Fibroblast of gingiva (primary cell): ENCODE measurements around the gene PDE4D.

Source experiments
- DNase-seq: peaks from one replicate; pipeline ENCODE4 v3.0.0-alpha.2; 2011; ENCODE audit warnings: low read depth

Gene PDE4D

DNA sequence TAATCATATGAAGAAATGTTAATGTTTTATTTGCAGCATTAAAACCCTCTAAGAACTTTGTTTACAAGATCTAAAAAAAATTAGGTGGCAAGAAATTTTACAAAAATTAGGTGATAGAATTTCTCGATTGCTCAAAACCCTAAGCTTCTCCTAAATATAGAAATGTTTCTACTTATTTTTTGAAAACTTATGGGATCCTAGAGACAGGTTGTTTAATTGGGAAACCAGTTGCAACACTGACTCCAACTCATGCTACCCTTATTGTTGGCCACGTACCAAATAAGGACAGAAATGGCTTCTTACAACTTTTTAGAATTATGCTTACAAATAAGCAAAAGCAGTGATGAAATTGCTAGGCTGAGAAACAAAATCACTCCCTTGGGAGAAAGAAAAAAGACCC is 531.1 kb downstream of the PDE4D start:
- no peak for DNase-seq

DNA sequence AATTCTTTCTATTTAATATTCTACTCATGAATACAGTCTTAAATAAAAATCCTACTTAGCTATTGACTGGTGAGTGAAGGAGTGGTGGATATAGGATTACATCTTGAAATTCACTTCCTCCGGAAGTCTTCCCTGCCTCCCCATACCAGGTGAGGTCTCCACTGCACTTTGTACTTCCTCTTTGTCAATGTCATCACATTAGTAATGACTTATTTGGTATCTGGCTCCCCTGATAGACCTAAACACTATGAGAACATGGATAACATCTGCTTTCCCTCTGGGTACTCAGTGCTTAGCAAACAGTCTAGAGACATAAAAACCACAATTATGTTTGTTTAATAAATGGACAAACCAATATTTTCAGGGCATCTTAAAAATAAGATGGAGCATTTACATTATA is 532.1 kb downstream of the PDE4D start:
- no peak for DNase-seq

GRCh38 chr5:59360130-59360555 is 533.4 kb downstream of the PDE4D start:
- DNase-seq: peak; percentile 54

- no peak for DNase-seq
Measured at GRCh38 chr5:59358005-59358861, 535.3 kb downstream of the PDE4D start.

GRCh38 chr5:59357381-59357977 is 536.0 kb downstream of the PDE4D start:
- no peak for DNase-seq

DNA sequence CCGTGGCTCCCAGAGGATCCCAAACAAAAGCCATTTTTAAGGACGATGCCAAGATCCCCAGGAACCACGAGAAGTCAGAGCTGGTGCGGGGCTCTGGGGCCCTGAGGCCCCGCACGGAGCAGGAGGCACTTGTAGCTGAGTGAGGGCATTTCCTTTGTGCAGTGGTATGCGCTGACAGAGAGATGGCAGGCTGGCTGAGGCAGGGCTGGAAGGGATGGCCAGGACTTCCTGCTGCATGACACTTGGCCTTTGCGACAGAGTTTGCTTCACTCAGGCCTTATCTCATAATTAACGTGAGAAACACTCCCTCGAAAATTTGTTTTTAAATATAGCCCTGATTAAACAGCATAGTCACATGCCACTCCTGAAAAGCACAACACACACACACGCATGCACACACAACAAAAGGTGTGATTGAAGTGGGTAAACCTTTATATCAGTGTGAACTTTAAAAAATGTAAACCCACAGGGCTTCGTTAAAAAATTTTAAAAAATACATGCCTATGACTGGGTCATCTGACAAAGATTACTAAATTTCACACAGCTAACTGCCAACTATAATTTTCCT is 536.6 kb downstream of the PDE4D start:
- DNase-seq: no peak

DNA sequence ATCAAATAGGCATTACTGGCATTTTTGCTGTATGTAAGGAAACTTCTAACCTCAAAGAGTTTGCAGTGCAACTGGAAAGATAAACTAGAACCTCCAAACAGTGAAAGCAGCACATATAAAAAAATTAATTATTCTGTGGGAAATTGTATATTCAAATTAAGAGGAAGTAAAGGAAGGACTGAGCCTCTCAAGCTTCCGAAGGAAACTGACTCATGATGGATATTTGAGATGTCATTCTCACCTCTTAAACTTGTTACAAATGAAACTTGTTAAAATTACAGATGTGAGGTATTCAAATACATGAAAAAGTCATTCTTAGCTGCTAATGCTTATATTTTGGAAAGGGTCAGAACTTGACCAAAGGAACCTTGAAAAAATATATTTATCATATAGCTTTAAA is 538.7 kb downstream of the PDE4D start:
- DNase-seq: no peak

DNA sequence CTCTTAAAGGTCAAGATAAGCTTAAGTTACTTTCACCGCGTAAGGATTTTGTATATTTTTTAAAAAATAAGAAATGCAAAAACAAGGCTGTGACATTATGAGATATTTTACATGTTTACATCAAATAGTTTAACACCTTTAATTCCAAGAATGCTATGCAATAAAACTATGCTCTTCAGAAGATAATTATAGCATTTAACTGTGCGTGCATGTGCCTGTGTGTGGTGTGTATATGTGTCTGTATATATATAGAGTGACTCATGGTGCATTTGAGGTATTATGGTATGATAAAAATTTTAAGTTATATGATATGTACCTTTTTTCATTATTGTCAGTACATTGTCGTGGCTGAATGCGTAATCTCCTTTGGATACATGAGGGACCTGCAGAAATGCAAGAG is 539.3 kb downstream of the PDE4D start:
- DNase-seq: no peak

DNA sequence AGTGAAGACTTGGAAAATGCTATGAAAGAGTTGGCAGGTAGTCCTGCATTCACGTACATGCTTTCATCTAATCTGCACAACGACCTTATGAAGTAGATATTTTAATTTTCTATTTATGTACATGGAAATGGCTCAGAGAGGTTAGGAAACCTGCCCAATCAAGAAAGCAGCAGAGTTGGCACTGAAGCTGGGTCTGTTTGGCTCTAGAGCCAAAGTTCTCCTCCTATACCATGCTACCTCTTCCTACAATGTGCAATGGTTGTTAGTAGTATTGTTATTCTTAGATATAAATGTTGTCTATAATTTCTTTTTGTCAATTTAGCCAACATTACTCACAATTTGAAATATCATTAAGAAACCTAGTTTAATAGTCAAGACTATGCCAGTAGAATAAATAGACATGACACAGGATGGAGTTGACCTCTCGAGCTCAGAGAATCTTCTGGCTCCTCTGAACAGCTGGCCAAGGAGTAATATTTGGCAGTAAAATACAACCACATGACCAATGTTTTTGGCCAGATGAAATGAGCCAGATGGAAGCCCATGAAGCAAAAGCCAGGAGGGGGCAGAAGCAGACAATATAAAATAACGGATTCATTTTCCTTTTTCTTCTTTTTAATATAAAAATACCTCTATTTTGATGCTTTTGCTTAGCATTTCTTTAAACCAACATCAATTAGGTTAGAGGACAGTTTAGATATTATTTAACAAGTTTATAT is 542.3 kb downstream of the PDE4D start:
- DNase-seq: peak; percentile 29

GRCh38 chr5:59348189-59348588 is 545.3 kb downstream of the PDE4D start:
- DNase-seq: no peak

DNA sequence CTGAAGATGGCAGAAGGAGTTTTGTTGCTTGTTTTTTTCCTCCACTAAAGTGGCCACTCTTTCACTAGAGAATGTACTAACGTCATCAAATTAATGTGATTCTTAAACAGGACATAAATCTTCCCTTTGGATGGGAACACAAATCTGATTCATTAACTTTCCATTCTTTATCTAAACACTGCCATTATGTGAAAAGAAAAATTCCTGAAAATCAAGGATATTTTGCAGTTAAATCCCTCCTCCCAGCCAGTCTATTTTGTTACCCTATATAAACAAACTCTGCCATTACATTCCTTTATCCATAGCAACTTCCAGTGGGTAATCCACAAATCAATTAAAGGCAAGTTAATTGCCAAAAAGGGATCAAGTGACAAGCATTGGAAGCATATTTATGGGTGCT is 546.5 kb downstream of the PDE4D start:
- no peak for DNase-seq

- DNase-seq: no peak
Measured at GRCh38 chr5:59346514-59346913, 547.0 kb downstream of the PDE4D start.

- no peak for DNase-seq
Measured at GRCh38 chr5:59342181-59342580, 551.3 kb downstream of the PDE4D start.

DNA sequence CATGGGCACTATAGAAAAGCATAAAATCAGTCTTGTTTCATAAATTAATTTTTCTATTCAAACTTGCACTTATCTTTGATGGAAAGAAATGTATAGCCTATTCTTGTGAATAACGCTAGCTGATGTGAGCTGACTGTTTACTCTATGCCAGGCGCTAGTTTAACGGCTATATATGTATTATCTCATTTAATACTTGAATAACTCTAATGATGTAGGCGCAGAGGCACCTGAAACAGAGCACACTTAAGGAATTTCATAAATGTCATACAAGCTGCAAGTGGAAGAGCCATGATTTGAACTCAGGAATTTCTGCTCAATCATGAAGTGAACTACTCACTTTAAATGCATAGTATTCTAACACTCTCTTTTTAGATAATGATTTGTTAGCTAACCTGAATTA is 551.8 kb downstream of the PDE4D start:
- no peak for DNase-seq

DNA sequence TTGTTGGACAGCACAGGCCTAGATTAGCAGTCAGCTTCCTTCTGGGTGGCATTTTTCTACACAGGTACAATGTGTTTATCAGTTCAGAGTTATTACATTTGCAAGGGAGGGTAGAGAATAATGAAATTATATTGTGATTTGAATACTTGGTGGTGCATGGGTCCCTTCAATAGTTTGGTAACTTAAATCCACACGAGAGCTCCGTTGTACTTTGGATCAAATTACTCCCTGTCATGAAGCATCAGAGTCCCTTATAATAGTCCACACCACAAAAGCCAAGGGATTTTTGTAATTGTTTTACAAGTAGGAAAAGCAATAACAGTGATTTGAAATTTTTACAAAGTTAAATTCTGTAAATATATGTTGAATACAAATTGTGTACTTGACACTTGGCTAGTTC is 552.4 kb downstream of the PDE4D start:
- DNase-seq: no peak

GRCh38 chr5:59340637-59341036 is 552.9 kb downstream of the PDE4D start:
- DNase-seq: no peak

DNA sequence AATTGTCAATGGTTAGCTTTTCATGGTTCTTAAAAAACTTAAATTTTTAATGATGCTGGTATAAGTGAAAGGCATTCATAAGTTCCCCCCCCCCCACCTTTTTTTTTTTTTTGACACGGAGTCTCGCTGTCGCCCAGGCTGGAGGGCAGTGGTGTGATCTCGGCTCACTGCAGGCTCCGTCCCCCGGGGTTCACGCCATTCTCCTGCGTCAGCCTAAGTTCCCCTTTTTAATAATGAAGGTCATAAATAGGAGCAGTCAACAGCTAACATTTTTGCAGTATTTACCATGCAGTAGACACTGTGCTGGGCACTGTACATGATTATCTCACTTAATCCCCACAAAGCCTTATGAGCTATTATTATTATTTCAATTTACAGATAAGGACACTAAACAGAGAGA is 556.3 kb downstream of the PDE4D start:
- DNase-seq: no peak

DNA sequence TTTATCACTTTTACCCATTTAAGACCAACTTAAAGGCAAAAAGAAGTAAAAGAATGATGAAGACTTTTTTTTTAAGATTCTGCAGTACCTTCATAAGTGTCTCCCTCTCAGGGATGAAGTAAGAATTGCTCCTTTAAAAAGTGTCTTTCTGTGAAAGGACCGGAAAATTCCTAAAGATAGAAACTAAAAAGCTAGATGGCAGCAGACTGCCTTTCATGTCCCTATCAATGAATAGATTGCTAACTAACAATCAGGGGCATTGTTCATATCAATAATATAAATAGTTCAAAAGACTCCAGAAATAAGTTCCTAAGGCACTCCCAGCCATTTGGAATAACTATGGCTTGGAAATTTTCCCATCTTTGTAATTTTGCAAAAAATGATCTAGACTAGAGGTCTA is 558.0 kb downstream of the PDE4D start:
- DNase-seq: no peak

DNA sequence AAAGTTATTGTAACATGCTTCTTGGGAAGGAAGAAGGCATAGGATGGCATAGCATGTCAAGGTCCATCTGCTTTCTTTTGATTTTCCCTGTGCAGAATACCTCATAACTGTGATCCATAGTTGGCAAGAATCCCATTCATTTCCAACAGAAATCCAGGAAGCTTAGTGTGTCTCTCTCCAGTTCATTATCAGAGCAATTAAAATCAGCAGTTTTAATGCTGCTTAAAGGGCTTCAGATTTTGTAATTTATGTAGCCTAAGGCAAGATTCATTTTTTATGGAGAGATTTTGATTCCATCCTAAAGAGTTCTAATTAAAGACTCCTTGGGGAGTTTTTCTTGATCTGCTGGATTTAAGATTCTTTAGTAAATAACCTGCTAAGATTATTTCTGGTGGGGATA is 560.1 kb downstream of the PDE4D start:
- no peak for DNase-seq

DNA sequence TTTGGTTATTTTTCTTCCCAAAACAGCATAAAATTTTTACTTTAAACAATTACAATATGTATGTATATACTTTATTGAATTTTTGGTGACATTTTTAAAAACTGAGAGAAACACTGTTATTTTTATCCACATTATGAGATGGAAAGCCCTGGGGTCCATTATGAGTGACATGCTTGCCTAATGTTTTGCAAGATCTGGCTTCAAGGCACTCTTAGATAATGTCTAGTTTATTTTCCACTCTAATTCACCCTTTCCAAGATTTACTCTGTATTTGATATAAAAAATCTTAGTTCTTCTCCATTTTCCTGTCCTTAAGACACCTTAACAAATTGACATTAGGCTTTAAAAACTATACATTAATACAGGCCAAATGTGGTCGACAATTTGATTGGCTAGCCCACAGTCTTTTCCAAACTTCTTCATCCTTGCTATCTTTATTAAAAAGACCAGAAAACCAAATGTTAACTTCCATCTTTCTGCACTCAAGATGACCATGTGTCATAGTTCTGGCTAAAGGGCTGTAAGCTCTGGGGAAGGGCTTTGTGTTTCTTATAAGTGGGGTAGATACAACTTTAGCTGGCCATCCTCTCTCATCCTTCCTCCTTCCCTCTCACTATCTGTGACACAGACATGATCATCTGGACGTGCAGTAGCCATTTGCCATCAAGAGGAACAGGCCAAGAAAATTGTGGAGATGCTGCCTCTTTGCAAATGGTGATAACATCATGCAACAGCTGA is 561.1 kb downstream of the PDE4D start:
- DNase-seq: no peak

- no peak for DNase-seq
Measured at GRCh38 chr5:59330680-59331079, 562.8 kb downstream of the PDE4D start.

DNA sequence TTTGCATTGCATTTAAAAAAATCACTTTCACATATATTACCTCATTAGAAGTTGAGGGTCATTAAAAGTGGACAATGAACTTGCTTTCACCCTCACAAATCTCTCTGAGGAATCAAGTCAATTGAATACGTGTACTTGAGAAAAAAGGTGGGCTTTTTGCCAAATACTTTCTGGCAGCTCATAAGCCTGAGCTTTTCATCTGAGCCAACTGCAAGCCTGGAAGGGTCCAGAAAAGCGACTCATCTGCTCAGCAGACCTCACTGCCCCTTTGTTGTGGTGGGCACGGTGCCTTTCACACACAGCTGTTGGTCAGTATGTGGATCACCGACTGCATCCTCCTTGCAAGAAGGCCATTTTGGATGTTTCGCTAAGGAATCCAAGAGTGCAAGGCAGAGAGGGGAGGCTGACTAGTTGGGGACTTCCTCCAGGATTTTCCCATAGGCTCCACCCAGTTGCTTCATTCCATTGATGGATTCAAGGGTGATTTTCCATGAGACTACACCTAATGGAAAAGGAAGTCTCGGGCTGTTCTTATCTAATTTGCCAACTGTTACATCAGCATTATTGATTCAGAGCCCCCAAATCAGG is 564.7 kb downstream of the PDE4D start:
- peak; percentile 23 for DNase-seq
